ENCODE data around the gene CDKN2AIPNL.
"Not testable (repeated sequence)": the region's sequence is repeated elsewhere in the genome, so short reads cannot be mapped to it uniquely, and the experiment has no call there.

GRCh38 chr5:134421038-134421437, 9.4 kb upstream of the CDKN2AIPNL start:
- not testable (repeated sequence) for TF ChIP-seq POLR2A, CTCF (IDR thresholded peaks at IDR 0.05)
